HG02943 (cell line): ENCODE measurements around the gene IRS1.

Experiments used
- ATAC-seq: cut with Tn5 transposase; IDR thresholded peaks from one replicate; pipeline ENCODE4 v1.9.1; 2021; ENCODE audit warnings: mild to moderate bottlenecking, low read depth, moderate library complexity; ENCODE audit not compliant: unreplicated experiment

Gene IRS1

DNA sequence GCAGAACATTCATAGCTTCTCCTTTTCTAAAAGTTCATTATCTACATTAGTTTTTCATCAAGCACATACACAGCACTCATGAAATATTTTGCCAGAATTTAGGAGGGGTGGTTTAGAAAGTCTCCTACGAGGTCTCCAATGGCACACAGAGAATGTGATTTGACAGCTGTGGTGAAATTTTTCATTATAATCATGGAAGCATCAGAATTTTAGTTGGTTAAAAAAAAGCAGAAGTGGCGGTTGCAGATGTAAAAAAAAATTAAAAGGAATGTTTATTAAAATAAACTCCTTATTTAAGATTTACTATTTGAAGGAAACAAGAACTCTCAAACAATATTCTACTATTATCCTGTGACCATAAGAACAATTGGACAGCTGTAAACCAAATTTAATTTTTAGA, 25.4 kb upstream of the IRS1 start:
- no peak for ATAC-seq

GRCh38 chr2:226818930-226819329, 19.3 kb upstream of the IRS1 start:
- ATAC-seq, result no peak

- ATAC-seq, result no peak
Observed at GRCh38 chr2:226813148-226813701, 13.6 kb upstream of the IRS1 start.

DNA sequence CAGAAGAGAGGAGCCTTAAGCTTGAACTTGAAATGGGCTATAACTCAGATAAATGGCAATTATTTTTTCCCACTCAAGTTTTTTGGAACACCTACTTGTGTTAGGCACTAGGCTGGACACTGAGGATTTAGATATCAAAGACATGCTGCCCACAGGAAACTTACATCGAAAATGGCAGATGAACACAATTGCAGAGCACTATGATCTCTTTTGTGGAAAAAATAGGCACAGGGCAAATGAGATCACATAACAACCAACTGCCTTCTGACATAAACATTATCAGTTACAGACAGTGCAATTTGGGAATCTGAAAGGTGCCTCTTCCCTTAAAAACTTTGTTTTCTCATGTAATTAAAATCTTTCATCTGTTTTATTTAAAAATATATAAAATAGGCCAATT, 3.8 kb upstream of the IRS1 start:
- ATAC-seq, result no peak

- ATAC-seq, result no peak
Observed at GRCh38 chr2:226802573-226802972, 3.0 kb upstream of the IRS1 start.

GRCh38 chr2:226800941-226801784, 1.5 kb upstream of the IRS1 start:
- peak; percentile 79 for ATAC-seq

DNA sequence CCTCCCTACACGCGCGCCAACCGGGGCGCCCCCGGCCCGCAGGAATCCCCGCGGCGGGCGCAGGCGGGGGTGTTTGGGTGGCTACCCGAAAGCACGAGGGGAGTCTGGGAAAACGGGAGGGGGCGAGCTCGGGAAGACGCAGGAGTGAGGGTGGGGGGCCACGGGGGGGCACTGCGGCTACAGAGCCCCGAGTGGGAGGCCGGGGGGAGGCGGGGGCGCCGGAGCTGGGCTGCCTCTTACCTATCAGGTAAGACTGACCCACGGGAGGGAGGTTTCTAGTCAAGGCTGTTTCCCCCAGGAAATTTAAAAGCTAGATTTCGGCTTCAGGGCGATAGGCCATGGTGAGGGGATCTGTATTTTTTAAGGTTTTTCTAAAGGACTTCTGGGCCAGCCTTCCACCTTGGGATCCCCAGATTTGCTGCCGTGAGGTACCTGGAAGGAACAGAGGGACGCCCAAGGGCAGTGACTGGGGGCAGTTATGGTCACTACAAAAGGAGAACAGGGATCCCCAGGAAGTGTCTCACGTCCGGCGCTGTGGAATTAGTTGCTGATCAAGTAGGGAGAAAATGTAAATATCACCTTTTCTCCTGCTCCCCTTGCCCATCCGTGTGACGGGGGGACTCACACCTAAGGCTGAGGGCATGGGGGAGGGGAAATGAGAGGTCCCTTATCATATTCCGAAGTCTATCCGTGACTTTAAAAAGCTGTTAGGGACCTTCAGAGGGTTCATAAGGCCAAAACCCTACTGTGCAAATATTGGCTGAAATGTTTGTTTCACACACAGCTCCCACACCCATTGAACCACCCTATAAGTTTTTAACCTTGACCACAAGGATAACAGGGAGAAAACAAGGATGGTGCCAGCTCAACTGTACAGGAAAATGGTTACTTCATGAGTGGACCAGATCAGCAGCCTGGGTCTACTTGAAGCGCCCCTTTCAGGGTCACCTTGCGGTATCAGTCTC, 638 bp upstream of the IRS1 start:
- no peak for ATAC-seq

- peak; percentile 23 for ATAC-seq
Observed at GRCh38 chr2:226798422-226799210, 1.0 kb downstream of the IRS1 start.

DNA sequence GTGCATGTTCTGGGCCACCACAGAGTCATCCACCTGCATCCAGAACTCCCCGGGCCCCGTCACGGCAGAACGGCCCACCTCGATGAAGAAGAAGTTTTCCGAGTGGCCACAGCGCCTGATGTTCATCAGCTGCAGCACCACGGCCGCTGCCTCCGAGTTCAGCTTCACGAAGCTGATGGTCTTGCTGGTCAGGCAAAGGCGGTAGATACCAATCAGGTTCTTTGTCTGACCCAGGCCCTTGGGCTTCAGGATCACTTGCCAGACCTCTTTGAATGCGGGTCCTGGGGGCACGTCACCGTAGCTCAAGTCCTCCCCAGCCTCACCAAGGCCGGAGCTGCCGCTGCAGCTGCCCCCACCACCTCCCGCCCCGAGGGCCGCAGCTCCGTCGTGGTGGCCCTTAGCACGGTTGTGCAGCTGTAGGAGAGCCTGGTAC, 1.6 kb downstream of the IRS1 start:
- no peak for ATAC-seq

GRCh38 chr2:226797289-226797988, 2.2 kb downstream of the IRS1 start:
- no peak for ATAC-seq

- no peak for ATAC-seq
Observed at GRCh38 chr2:226796840-226797288, 2.8 kb downstream of the IRS1 start.

- no peak for ATAC-seq
Observed at GRCh38 chr2:226796012-226796839, 3.4 kb downstream of the IRS1 start.

- no peak for ATAC-seq
Observed at GRCh38 chr2:226795281-226796011, 4.2 kb downstream of the IRS1 start.

GRCh38 chr2:226794751-226795171, 4.9 kb downstream of the IRS1 start:
- no peak for ATAC-seq

GRCh38 chr2:226794196-226794661, 5.4 kb downstream of the IRS1 start:
- ATAC-seq, result no peak

GRCh38 chr2:226793646-226794045, 6.0 kb downstream of the IRS1 start:
- no peak for ATAC-seq

DNA sequence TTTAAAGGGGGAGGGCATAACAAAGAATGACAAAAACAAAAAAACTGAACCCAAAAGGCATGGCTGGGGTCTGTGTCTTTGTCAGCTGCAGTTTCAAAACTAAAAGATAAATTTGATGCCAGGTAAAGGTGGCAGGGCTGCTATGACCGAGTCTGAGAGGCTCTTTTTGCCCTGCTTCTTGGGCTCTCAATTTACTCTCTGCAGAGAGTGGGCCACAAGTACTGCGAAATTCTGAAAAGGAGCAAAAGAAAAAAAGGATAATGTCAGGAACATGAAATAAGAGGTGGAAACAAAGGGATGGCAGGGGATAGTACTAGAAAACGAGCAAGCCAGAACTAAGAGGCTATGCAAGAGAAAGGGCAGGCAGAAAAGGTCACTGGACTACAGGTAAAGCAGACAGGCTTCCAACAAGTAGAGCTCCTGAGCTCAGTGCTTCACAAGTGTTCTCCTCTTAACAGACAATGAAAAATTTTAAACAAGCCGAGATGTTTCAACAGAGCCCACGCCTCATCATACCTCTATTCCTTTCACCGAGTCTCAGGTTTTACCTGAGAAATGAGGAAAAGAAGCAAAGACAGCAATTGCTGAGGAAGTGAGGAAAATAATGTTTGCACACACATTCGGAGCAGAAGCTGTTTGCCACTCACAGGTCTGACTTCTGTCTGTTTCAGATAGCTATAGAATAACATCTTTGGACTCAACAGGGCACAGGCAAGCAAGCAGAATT, 7.3 kb downstream of the IRS1 start:
- ATAC-seq, result no peak
